HCT116 (cell line): ENCODE data around the gene TSC22D4. TPM values are rescaled to one million over a fixed set of nuclear protein-coding genes. Genes with fewer than 3 reads are reported as not detected.

Experiments used
- ATAC-seq: fragments of 200-7000 bp; cut with Tn5 transposase; 2 replicates; pipeline ENCODE4 v1.9.1; 2020; ENCODE audit warnings: mild to moderate bottlenecking, moderate library complexity
- BruUV-seq: library from RNA; stranded (reverse); fragments of 400-500 nt; replicated peaks from 2 replicates; lab custom pipeline; 2021; lab: Mats Ljungman, UMichigan
- CTCF ChIA-PET: fragments of 300-600 bp; sonication (Branson Sonifier 250); formaldehyde crosslinking; loops from one replicate; lab custom pipeline; 2021; ENCODE audit warnings: antibody characterized with exemption; lab: Charles Lee
- POLR2A ChIA-PET: fragments of 300-600, 350-600 bp; sonication (Branson Sonifier 250); formaldehyde crosslinking; loops from one replicate; lab custom pipeline; 2021; ENCODE audit warnings: antibody characterized with exemption; lab: Charles Lee
- RAD21 ChIA-PET, 2 experiments: fragments of 300-600 bp; sonication (Branson Sonifier 250); formaldehyde crosslinking; loops; one replicate each; lab custom pipeline; 2023; ENCODE audit warnings: low total read pairs in 2 of 2; ENCODE audit not compliant: uncharacterized antibody in 2 of 2, unreplicated experiment in 2 of 2, low non-redundant PET in 1 of 2; lab: Charles Lee
- DNase-seq: peaks from one replicate; pipeline ENCODE4 v3.0.0-alpha.2; 2010; ENCODE audit warnings: low read depth, low spot score
- H2AFZ ChIP-seq: fragments of 200-600 bp; shearing (Covaris generic), sonication (generic); 2 replicates; pipeline ENCODE4 v1.6.1; 2017; ENCODE audit warnings: low read depth, mixed run types, mixed read lengths, antibody characterized with exemption, low read length; ENCODE audit not compliant: poor library complexity, severe bottlenecking
- H3K27ac ChIP-seq: 2 replicates; pipeline ENCODE4 v1.5.1; 2012; ENCODE audit warnings: low read depth, low read length
- H3K27me3 ChIP-seq: fragments of 200-600 bp; sonication (generic); 2 replicates; pipeline ENCODE4 v1.6.1; 2016; ENCODE audit warnings: mixed run types, low read length, mixed read lengths; ENCODE audit not compliant: insufficient read depth
- H3K36me3 ChIP-seq, 2 experiments: fragments of 200-500 bp in 1 of 2; fragments of 200-600 bp in 1 of 2; sonication (Bioruptor generic) in 1 of 2; sonication (generic) in 1 of 2; 2 replicates each; pipeline versions ENCODE4 v1.5.1 to v1.6.1; 2014 to 2016; ENCODE audit warnings: low read length in 2 of 2, inconsistent platforms in 1 of 2, mixed read lengths in 1 of 2, mixed run types in 1 of 2; ENCODE audit not compliant: insufficient read depth in 2 of 2, control insufficient read depth in 1 of 2
- H3K4me1 ChIP-seq, 2 experiments: fragments of 200-600 bp in 1 of 2; sonication (generic) in 1 of 2; 2 replicates each; pipeline versions ENCODE4 v1.5.1 to v1.6.1; 2012 to 2017; ENCODE audit warnings: low read length in 2 of 2, inconsistent platforms in 1 of 2, mild to moderate bottlenecking in 1 of 2, mixed read lengths in 1 of 2, mixed run types in 1 of 2, moderate library complexity in 1 of 2; ENCODE audit not compliant: insufficient read depth in 2 of 2, control insufficient read depth in 1 of 2
- H3K4me2 ChIP-seq: fragments of 200-600 bp; sonication (generic); 2 replicates; pipeline ENCODE4 v1.6.1; 2017; ENCODE audit warnings: mixed run types, low read length, mixed read lengths
- H3K4me3 ChIP-seq, 2 experiments: fragments of 200-600 bp in 1 of 2; sonication (generic) in 1 of 2; replicated peaks in 1 of 2; 2 replicates each; pipeline ENCODE4 v1.5.1; 2011 to 2016; ENCODE audit warnings: low read length in 2 of 2, control low read depth in 1 of 2, low read depth in 1 of 2, mild to moderate bottlenecking in 1 of 2, mixed read lengths in 1 of 2, mixed run types in 1 of 2
- H3K79me2 ChIP-seq: fragments of 200-600 bp; sonication (generic); 2 replicates; pipeline ENCODE4 v1.6.1; 2017; ENCODE audit warnings: mild to moderate bottlenecking, mixed run types, low read length, moderate library complexity, mixed read lengths; ENCODE audit not compliant: insufficient read depth
- H3K9ac ChIP-seq: fragments of 200-600 bp; sonication (generic); 2 replicates; pipeline ENCODE4 v1.6.1; 2016; ENCODE audit warnings: low read length, mixed read lengths
- H3K9me2 ChIP-seq: fragments of 200-600 bp; sonication (generic), shearing (Covaris generic); 2 replicates; pipeline ENCODE4 v1.6.1; 2017; ENCODE audit warnings: mixed run types, mild to moderate bottlenecking, moderate library complexity; ENCODE audit not compliant: insufficient read depth
- H3K9me3 ChIP-seq, 2 experiments: fragments of 200-500 bp in 1 of 2; fragments of 200-600 bp in 1 of 2; sonication (Bioruptor generic) in 1 of 2; sonication (generic) in 1 of 2; 2 replicates each; pipeline ENCODE4 v1.6.1; 2014 to 2017; ENCODE audit warnings: low read length in 2 of 2, mixed read lengths in 2 of 2, inconsistent platforms in 1 of 2, low read depth in 1 of 2, mild to moderate bottlenecking in 1 of 2, mixed run types in 1 of 2, moderate library complexity in 1 of 2; ENCODE audit not compliant: control insufficient read depth in 1 of 2, insufficient read depth in 1 of 2
- H4K20me1 ChIP-seq: fragments of 200-600 bp; sonication (generic), shearing (Covaris generic); 2 replicates; pipeline ENCODE4 v1.6.1; 2017; ENCODE audit warnings: mixed run types, mild to moderate bottlenecking, moderate library complexity; ENCODE audit not compliant: insufficient read depth
- CBX3 ChIP-seq: IDR thresholded peaks from 2 replicates; pipeline ENCODE4 v1.6.1; 2012; ENCODE audit warnings: low read depth
- CEBPB ChIP-seq: IDR thresholded peaks from 2 replicates; pipeline ENCODE4 v1.6.1; 2012; ENCODE audit warnings: low read depth
- EGR1 ChIP-seq: IDR thresholded peaks from 2 replicates; pipeline ENCODE4 v1.6.1; 2012; ENCODE audit warnings: low read depth
- ELF1 ChIP-seq: IDR thresholded peaks from 2 replicates; pipeline ENCODE4 v1.6.1; 2012; ENCODE audit warnings: low read depth, borderline replicate concordance
- FOSL1 ChIP-seq: IDR thresholded peaks from 2 replicates; pipeline ENCODE4 v1.6.1; 2012; ENCODE audit warnings: low read depth
- JUND ChIP-seq: IDR thresholded peaks from 2 replicates; pipeline ENCODE4 v1.6.1; 2012
- POLR2A ChIP-seq: IDR thresholded peaks from 2 replicates; pipeline ENCODE4 v1.7.0; 2011; ENCODE audit warnings: borderline replicate concordance; ENCODE audit not compliant: insufficient read depth, insufficient read length; ENCODE audit errors: extremely low read depth
- SIN3A ChIP-seq: IDR thresholded peaks from 2 replicates; pipeline ENCODE4 v1.6.1; 2012; ENCODE audit warnings: low read depth
- YY1 ChIP-seq: IDR thresholded peaks from 2 replicates; pipeline ENCODE4 v1.6.1; 2011; ENCODE audit warnings: low read length, low read depth, moderate library complexity, mild to moderate bottlenecking; ENCODE audit not compliant: insufficient replicate concordance; ENCODE audit errors: extremely low read depth
- ZFX ChIP-seq: fragments of 450-650 bp; IDR thresholded peaks from 2 replicates; pipeline ENCODE4 v1.6.1; 2017
- intact Hi-C: fragments of 100-400 bp; cut with micrococcal nuclease; formaldehyde crosslinking; loops from 2 replicates; pipeline ENCODE4 v1.10.0; 2022
- total RNA-seq: library from RNA; stranded (reverse); gene quantifications from one replicate; pipeline ENCODE4 v1.2.1, GENCODE V29; 2021; ENCODE audit not compliant: unreplicated experiment
- TF ChIP-seq, protein P1 (sequence below), 3 experiments: fragments of 200-600 bp in 1 of 3; sonication (generic) in 1 of 3; IDR thresholded peaks in 2 of 3; conservative IDR thresholded peaks in 1 of 3; 2 replicates each; pipeline ENCODE4 v1.5.1; 2012 to 2017; ENCODE audit warnings: low read depth in 2 of 3, low read length in 2 of 3, antibody characterized with exemption in 1 of 3, borderline replicate concordance in 1 of 3, control low read depth in 1 of 3, mild to moderate bottlenecking in 1 of 3, mixed read lengths in 1 of 3, mixed run types in 1 of 3, moderate library complexity in 1 of 3; ENCODE audit not compliant: insufficient read depth in 1 of 3
- TF ChIP-seq, protein P2 (sequence below): IDR thresholded peaks from 2 replicates; pipeline ENCODE4 v1.6.1; 2011; ENCODE audit warnings: mild to moderate bottlenecking, low read length, moderate library complexity; ENCODE audit not compliant: insufficient replicate concordance; ENCODE audit errors: extremely low read depth
- TF ChIP-seq, protein P3 (sequence below): IDR thresholded peaks from 2 replicates; pipeline ENCODE4 v1.6.1; 2012; ENCODE audit warnings: low read depth

The TSC22D4 gene
- total RNA-seq, 1 experiment from 2014 or later: 36.9 TPM

DNA sequence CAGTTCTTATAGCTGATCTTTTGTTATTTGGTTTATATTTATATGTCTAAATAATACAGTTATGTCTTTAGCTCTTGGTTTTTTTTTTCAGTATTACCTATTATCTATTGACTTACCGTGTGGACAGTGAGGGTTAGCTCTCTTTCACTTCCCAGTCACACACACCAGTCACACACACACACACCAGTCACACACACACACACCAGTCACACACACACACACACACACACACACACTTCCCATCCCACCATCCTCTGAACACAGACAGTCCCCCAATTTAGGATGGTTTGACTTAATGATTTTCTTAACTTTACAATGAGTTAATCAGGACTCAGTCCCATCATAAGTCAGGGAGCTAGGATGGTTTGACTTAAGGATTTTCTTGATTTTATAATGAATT is 41.1 kb upstream of the TSC22D4 start:
- no peak overlapping the region for H3K4me2 ChIP-seq
- intact Hi-C loops: no loop called here
- no TSS peak for BruUV-seq
- H3K9me2 ChIP-seq: no peaks in the 10 kb centered on the region
- CTCF ChIA-PET: no interaction called here
- RAD21 ChIA-PET: no interaction called here
- H3K9ac ChIP-seq: no peak overlapping the region
- H3K36me3 ChIP-seq: no peaks in the 10 kb centered on the region
- H3K27me3 ChIP-seq: no peaks in the 10 kb centered on the region
- TF ChIP-seq, protein P1, sequence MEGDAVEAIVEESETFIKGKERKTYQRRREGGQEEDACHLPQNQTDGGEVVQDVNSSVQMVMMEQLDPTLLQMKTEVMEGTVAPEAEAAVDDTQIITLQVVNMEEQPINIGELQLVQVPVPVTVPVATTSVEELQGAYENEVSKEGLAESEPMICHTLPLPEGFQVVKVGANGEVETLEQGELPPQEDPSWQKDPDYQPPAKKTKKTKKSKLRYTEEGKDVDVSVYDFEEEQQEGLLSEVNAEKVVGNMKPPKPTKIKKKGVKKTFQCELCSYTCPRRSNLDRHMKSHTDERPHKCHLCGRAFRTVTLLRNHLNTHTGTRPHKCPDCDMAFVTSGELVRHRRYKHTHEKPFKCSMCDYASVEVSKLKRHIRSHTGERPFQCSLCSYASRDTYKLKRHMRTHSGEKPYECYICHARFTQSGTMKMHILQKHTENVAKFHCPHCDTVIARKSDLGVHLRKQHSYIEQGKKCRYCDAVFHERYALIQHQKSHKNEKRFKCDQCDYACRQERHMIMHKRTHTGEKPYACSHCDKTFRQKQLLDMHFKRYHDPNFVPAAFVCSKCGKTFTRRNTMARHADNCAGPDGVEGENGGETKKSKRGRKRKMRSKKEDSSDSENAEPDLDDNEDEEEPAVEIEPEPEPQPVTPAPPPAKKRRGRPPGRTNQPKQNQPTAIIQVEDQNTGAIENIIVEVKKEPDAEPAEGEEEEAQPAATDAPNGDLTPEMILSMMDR (IDR thresholded peaks at IDR 0.05 in 2 of 3, conservative IDR thresholded peaks at IDR 0.05 in 1 of 3; ENCODE audit: borderline replicate concordance in 1 of 3, insufficient read depth in 1 of 3, low read depth in 2 of 3, low read length in 2 of 3): no peak
- TF ChIP-seq POLR2A (no peak), CBX3 (no peak), CEBPB (no peak), ZFX (no peak), ELF1 (no peak), FOSL1 (no peak), JUND (no peak), EGR1 (no peak), YY1 (no peak), SIN3A (no peak)
- TF ChIP-seq, protein P2, sequence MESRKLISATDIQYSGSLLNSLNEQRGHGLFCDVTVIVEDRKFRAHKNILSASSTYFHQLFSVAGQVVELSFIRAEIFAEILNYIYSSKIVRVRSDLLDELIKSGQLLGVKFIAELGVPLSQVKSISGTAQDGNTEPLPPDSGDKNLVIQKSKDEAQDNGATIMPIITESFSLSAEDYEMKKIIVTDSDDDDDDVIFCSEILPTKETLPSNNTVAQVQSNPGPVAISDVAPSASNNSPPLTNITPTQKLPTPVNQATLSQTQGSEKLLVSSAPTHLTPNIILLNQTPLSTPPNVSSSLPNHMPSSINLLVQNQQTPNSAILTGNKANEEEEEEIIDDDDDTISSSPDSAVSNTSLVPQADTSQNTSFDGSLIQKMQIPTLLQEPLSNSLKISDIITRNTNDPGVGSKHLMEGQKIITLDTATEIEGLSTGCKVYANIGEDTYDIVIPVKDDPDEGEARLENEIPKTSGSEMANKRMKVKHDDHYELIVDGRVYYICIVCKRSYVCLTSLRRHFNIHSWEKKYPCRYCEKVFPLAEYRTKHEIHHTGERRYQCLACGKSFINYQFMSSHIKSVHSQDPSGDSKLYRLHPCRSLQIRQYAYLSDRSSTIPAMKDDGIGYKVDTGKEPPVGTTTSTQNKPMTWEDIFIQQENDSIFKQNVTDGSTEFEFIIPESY: no peak
- TF ChIP-seq, protein P3, sequence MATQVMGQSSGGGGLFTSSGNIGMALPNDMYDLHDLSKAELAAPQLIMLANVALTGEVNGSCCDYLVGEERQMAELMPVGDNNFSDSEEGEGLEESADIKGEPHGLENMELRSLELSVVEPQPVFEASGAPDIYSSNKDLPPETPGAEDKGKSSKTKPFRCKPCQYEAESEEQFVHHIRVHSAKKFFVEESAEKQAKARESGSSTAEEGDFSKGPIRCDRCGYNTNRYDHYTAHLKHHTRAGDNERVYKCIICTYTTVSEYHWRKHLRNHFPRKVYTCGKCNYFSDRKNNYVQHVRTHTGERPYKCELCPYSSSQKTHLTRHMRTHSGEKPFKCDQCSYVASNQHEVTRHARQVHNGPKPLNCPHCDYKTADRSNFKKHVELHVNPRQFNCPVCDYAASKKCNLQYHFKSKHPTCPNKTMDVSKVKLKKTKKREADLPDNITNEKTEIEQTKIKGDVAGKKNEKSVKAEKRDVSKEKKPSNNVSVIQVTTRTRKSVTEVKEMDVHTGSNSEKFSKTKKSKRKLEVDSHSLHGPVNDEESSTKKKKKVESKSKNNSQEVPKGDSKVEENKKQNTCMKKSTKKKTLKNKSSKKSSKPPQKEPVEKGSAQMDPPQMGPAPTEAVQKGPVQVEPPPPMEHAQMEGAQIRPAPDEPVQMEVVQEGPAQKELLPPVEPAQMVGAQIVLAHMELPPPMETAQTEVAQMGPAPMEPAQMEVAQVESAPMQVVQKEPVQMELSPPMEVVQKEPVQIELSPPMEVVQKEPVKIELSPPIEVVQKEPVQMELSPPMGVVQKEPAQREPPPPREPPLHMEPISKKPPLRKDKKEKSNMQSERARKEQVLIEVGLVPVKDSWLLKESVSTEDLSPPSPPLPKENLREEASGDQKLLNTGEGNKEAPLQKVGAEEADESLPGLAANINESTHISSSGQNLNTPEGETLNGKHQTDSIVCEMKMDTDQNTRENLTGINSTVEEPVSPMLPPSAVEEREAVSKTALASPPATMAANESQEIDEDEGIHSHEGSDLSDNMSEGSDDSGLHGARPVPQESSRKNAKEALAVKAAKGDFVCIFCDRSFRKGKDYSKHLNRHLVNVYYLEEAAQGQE: no peak
- H3K27ac ChIP-seq: no peak overlapping the region
- POLR2A ChIA-PET: interaction anchor here (0.9 to 1.2 kb wide), 2 partner anchors 19 to 41 kb away, joined by 3 read pairs; partner anchors contain the start of gene AGFG2
- no peak for ATAC-seq
- peaks cover 2 to 13% of the 10 kb centered on the region in 2 experiments for H3K4me1 ChIP-seq
- no peak overlapping the region for H3K4me3 ChIP-seq
- no peaks in the 10 kb centered on the region for H3K9me3 ChIP-seq
- H2AFZ ChIP-seq: peak overlapping the region; percentile 9
- no peak for DNase-seq
- H3K79me2 ChIP-seq: no peaks in the 10 kb centered on the region
- no peaks in the 10 kb centered on the region for H4K20me1 ChIP-seq
